OCI-LY7 (cell line): ENCODE data around the gene MYH11. TPM values are rescaled to one million over a fixed set of nuclear protein-coding genes. Genes with fewer than 3 reads are reported as not detected.

ENCODE experiments used
- BruUV-seq: library from RNA; stranded (reverse); fragments of 400-500 nt; replicated peaks from 2 replicates; lab custom pipeline; 2021; lab: Mats Ljungman, UMichigan
- CTCF ChIA-PET: fragments of 300-600 bp; sonication (Branson Sonifier 250); formaldehyde crosslinking; loops from one replicate; lab custom pipeline; 2022; ENCODE audit warnings: antibody characterized with exemption; ENCODE audit not compliant: unreplicated experiment; lab: Charles Lee
- POLR2A ChIA-PET: fragments of 300-600 bp; sonication (Branson Sonifier 250); formaldehyde crosslinking; loops from one replicate; lab custom pipeline; 2022; ENCODE audit warnings: antibody characterized with exemption; lab: Charles Lee
- DNase-seq: peaks from one replicate; pipeline ENCODE4 v3.0.0-alpha.2; 2015; ENCODE audit warnings: low spot score
- H2AFZ ChIP-seq: fragments of 200-600 bp; sonication (generic), shearing (Covaris generic); 2 replicates; pipeline ENCODE4 v1.6.1; 2014; ENCODE audit warnings: mild to moderate bottlenecking, antibody characterized with exemption, low read length, moderate library complexity
- H3K27ac ChIP-seq: fragments of 200-600 bp; sonication (generic); 2 replicates; pipeline ENCODE4 v1.5.1; 2014; ENCODE audit warnings: mixed run types, low read depth, mild to moderate bottlenecking, moderate library complexity, low read length, inconsistent platforms; ENCODE audit not compliant: poor library complexity, severe bottlenecking
- H3K36me3 ChIP-seq: fragments of 200-600 bp; sonication (generic); 2 replicates; pipeline ENCODE4 v1.6.1; 2014; ENCODE audit warnings: mild to moderate bottlenecking, antibody characterized with exemption, low read length, moderate library complexity, mixed read lengths; ENCODE audit not compliant: insufficient read depth
- H3K4me1 ChIP-seq: fragments of 200-600 bp; sonication (generic); 2 replicates; pipeline ENCODE4 v1.5.1; 2014; ENCODE audit warnings: mild to moderate bottlenecking, low read length; ENCODE audit not compliant: insufficient read depth, poor library complexity, severe bottlenecking
- H3K4me2 ChIP-seq: fragments of 200-600 bp; sonication (generic); 2 replicates; pipeline ENCODE4 v1.6.1; 2014; ENCODE audit warnings: mild to moderate bottlenecking, low read length
- H3K4me3 ChIP-seq: fragments of 200-600 bp; sonication (generic); 2 replicates; pipeline ENCODE4 v1.5.1; 2014; ENCODE audit warnings: mild to moderate bottlenecking, low read depth, low read length; ENCODE audit not compliant: poor library complexity, severe bottlenecking
- H3K79me2 ChIP-seq: fragments of 200-600 bp; sonication (generic); 2 replicates; pipeline ENCODE4 v1.6.1; 2016; ENCODE audit warnings: low read depth, mild to moderate bottlenecking, low read length, moderate library complexity, mixed read lengths; ENCODE audit not compliant: insufficient read depth
- H3K9me2 ChIP-seq: fragments of 200-600 bp; sonication (generic); 2 replicates; pipeline ENCODE4 v1.6.1; 2016; ENCODE audit warnings: mild to moderate bottlenecking, low read length, mixed read lengths; ENCODE audit not compliant: insufficient read depth
- H3K9me3 ChIP-seq: fragments of 200-600 bp; sonication (generic); 2 replicates; pipeline ENCODE4 v1.6.1; 2014; ENCODE audit warnings: mild to moderate bottlenecking, mixed run types, low read length, mixed read lengths
- H4K20me1 ChIP-seq: fragments of 200-600 bp; sonication (generic); 2 replicates; pipeline ENCODE4 v1.6.1; 2014; ENCODE audit warnings: mild to moderate bottlenecking, antibody characterized with exemption, low read length, moderate library complexity, mixed read lengths; ENCODE audit not compliant: insufficient read depth
- EZH2phosphoT487 ChIP-seq: fragments of 200-600 bp; sonication (generic); IDR thresholded peaks from 2 replicates; pipeline ENCODE4 v1.6.1; 2018; ENCODE audit warnings: low read depth, borderline replicate concordance, mild to moderate bottlenecking, mixed run types, antibody characterized with exemption, low read length, moderate library complexity, mixed read lengths
- intact Hi-C: fragments of 100-400 bp; cut with micrococcal nuclease; formaldehyde crosslinking; loops from one replicate; pipeline ENCODE4 v1.10.0; 2022; ENCODE audit not compliant: unreplicated experiment
- total RNA-seq, 2 experiments: library from RNA; depleted of rRNA in 1 of 2; stranded (reverse); fragments of >200 nt in 1 of 2; shearing (Covaris generic) in 1 of 2; gene quantifications; 2 replicates each; pipeline ENCODE4 v1.2.3, GENCODE V29; 2014 to 2022
- TF ChIP-seq, protein P1 (sequence below): fragments of 200-600 bp; sonication (generic); conservative IDR thresholded peaks from 2 replicates; pipeline ENCODE4 v1.5.1; 2014; ENCODE audit warnings: mild to moderate bottlenecking, antibody characterized with exemption, low read length, moderate library complexity, mixed read lengths

MYH11 gene
- total RNA-seq, 2 experiments from 2014 or later: 5.7 to 33.8 TPM

DNA sequence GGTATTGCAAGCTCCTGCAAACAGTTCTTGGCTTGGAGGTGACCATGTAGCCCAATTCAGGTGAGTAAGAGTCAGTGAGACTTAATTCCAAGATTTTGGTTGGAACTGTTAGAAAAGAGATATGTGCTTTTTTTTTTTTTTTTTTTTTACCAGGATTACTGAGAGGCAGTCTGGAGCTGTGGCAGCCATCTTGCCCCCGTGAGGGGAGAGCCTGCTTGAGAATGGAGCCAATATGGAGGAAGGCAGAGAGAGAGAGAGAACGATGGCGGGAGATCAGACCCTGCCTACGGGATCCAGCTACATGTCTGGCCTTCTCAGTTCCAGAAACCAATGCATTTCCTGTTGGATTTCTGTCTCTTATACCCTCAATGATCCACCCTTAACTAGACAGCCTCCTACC lies 97.8 kb downstream of the MYH11 start:
- no peak for DNase-seq
- TF ChIP-seq, protein P1, sequence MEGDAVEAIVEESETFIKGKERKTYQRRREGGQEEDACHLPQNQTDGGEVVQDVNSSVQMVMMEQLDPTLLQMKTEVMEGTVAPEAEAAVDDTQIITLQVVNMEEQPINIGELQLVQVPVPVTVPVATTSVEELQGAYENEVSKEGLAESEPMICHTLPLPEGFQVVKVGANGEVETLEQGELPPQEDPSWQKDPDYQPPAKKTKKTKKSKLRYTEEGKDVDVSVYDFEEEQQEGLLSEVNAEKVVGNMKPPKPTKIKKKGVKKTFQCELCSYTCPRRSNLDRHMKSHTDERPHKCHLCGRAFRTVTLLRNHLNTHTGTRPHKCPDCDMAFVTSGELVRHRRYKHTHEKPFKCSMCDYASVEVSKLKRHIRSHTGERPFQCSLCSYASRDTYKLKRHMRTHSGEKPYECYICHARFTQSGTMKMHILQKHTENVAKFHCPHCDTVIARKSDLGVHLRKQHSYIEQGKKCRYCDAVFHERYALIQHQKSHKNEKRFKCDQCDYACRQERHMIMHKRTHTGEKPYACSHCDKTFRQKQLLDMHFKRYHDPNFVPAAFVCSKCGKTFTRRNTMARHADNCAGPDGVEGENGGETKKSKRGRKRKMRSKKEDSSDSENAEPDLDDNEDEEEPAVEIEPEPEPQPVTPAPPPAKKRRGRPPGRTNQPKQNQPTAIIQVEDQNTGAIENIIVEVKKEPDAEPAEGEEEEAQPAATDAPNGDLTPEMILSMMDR: no peak
- Histone ChIP-seq H3K27ac (no peak overlapping the region), H3K9me3 (no peaks in the 10 kb centered on the region), H3K4me1 (peaks cover 5% of the 10 kb centered on the region), H3K9me2 (no peaks in the 10 kb centered on the region), H3K79me2 (no peaks in the 10 kb centered on the region), H4K20me1 (no peaks in the 10 kb centered on the region), H3K4me2 (no peak overlapping the region), H2AFZ (no peak overlapping the region), H3K4me3 (no peak overlapping the region), H3K36me3 (peaks cover 31% of the 10 kb centered on the region)
- POLR2A ChIA-PET: interaction anchor here (0.6 to 0.7 kb wide), 3 partner anchors 145 to 369 kb away, joined by 3 read pairs; no protein-coding TSS in a partner anchor
- no TSS peak for BruUV-seq
- intact Hi-C loops: no loop called here
- CTCF ChIA-PET: no interaction called here

GRCh38 chr16:15757630-15758251 lies 99.1 kb downstream of the MYH11 start:
- intact Hi-C loops: no loop called here
- H4K20me1 ChIP-seq: no peaks in the 10 kb centered on the region
- TF ChIP-seq EZH2phosphoT487: no peak
- TF ChIP-seq, protein P1: no peak
- no peak overlapping the region for H3K27ac ChIP-seq
- ChIA-PET POLR2A (interaction anchor here (0.6 kb wide), 1 partner anchor 299 kb away, joined by 3 read pairs; no protein-coding TSS in a partner anchor), CTCF (interaction anchor here (0.6 kb wide), 1 partner anchor 70 kb away, joined by 3 read pairs; no protein-coding TSS in a partner anchor)
- H3K9me2 ChIP-seq: no peaks in the 10 kb centered on the region
- DNase-seq: peak; percentile 14
- H3K4me3 ChIP-seq: no peak overlapping the region
- 0 out of 2 replicates have a peak overlapping the region, but pooled peaks have one; percentile 4 for H2AFZ ChIP-seq
- peaks cover 31% of the 10 kb centered on the region for H3K36me3 ChIP-seq
- H3K4me2 ChIP-seq: no peak overlapping the region
- peaks cover 5% of the 10 kb centered on the region for H3K4me1 ChIP-seq
- BruUV-seq: no TSS peak
- H3K9me3 ChIP-seq: no peaks in the 10 kb centered on the region
- no peaks in the 10 kb centered on the region for H3K79me2 ChIP-seq

- TF ChIP-seq, protein P1: no peak
- TF ChIP-seq EZH2phosphoT487: no peak
- intact Hi-C loops: no loop called here
- CTCF ChIA-PET: no interaction called here
- H3K79me2 ChIP-seq: no peaks in the 10 kb centered on the region
- DNase-seq: no peak
- H3K4me1 ChIP-seq: peaks cover 5% of the 10 kb centered on the region
- no peaks in the 10 kb centered on the region for H3K9me3 ChIP-seq
- H3K36me3 ChIP-seq: peaks cover 31% of the 10 kb centered on the region
- no peaks in the 10 kb centered on the region for H4K20me1 ChIP-seq
- H3K27ac ChIP-seq: no peak overlapping the region
- POLR2A ChIA-PET: interaction anchor here (0.6 to 0.7 kb wide), 2 partner anchors 74 to 298 kb away, joined by 3 read pairs; no protein-coding TSS in a partner anchor
- BruUV-seq: no TSS peak
- H3K9me2 ChIP-seq: no peaks in the 10 kb centered on the region
- H3K4me2 ChIP-seq: no peak overlapping the region
- no peak overlapping the region for H3K4me3 ChIP-seq
- H2AFZ ChIP-seq: no peak overlapping the region
Observed at GRCh38 chr16:15757077-15757386, 99.8 kb downstream of the MYH11 start.
